Dedifferentiated amniotic fluid mesenchymal stem cell (primary cell): ENCODE measurements around the gene XKR8.

Experiments
- DNase-seq: peaks from one replicate; pipeline ENCODE4 v3.0.0-alpha.2; 2016; ENCODE audit errors: extremely low spot score

Gene XKR8

GRCh38 chr1:27959792-27960603 lies at the start of gene XKR8:
Gene XKR8, plus strand, starts transcription at chr1:27959973. Its CDS starts 97 bp downstream, at chr1:27960070.
- DNase-seq = no peak

GRCh38 chr1:27912429-27912828 lies 47.3 kb upstream of the XKR8 start:
- no peak for DNase-seq

GRCh38 chr1:27915082-27915575 lies 44.6 kb upstream of the XKR8 start:
- DNase-seq = no peak

- no peak for DNase-seq
Measured at GRCh38 chr1:27922272-27922671, 37.5 kb upstream of the XKR8 start.

- DNase-seq = no peak
Measured at GRCh38 chr1:27928216-27928954, 31.4 kb upstream of the XKR8 start.

- no peak for DNase-seq
Measured at GRCh38 chr1:27931184-27931583, 28.6 kb upstream of the XKR8 start.

- DNase-seq = no peak
Measured at GRCh38 chr1:27931759-27932158, 28.0 kb upstream of the XKR8 start.

- DNase-seq = no peak
Measured at GRCh38 chr1:27934818-27935549, 24.8 kb upstream of the XKR8 start, which contains the start of gene SMPDL3B. Gene SMPDL3B, plus strand, starts transcription at chr1:27935000. Its CDS starts 184 bp downstream, at chr1:27935184.

- DNase-seq = no peak
Measured at GRCh38 chr1:27935721-27936120, 24.1 kb upstream of the XKR8 start.

GRCh38 chr1:27936370-27936769 lies 23.4 kb upstream of the XKR8 start:
- no peak for DNase-seq

GRCh38 chr1:27937524-27937836 lies 22.3 kb upstream of the XKR8 start:
- DNase-seq = no peak

GRCh38 chr1:27938488-27938887 lies 21.3 kb upstream of the XKR8 start:
- DNase-seq = no peak

GRCh38 chr1:27940297-27940696 lies 19.5 kb upstream of the XKR8 start:
- no peak for DNase-seq

- DNase-seq = no peak
Measured at GRCh38 chr1:27940870-27941560, 18.8 kb upstream of the XKR8 start.

GRCh38 chr1:27941671-27942540 lies 17.9 kb upstream of the XKR8 start:
- DNase-seq = no peak

- no peak for DNase-seq
Measured at GRCh38 chr1:27945020-27945419, 14.8 kb upstream of the XKR8 start.

GRCh38 chr1:27949027-27949426 lies 10.7 kb upstream of the XKR8 start:
- no peak for DNase-seq

- DNase-seq = no peak
Measured at GRCh38 chr1:27951396-27951795, 8.4 kb upstream of the XKR8 start.

- DNase-seq = no peak
Measured at GRCh38 chr1:27952147-27952546, 7.6 kb upstream of the XKR8 start.

- DNase-seq = no peak
Measured at GRCh38 chr1:27954186-27954585, 5.6 kb upstream of the XKR8 start.

GRCh38 chr1:27955076-27955475 lies 4.7 kb upstream of the XKR8 start:
- DNase-seq = no peak
